Mucosa of rectum (tissue), 2 donors: ENCODE measurements around the gene THOC2.
A peak's percentile ranks its signal among the peaks of the same experiment; 100 is the strongest.
"Not testable (repeated sequence)": the region's sequence is repeated elsewhere in the genome, so short reads cannot be mapped to it uniquely, and the experiment has no call there.

Source experiments
- H3K27ac ChIP-seq, 2 donors: one replicate each; pipeline ENCODE4 v1.7.0; 2013; ENCODE audit warnings: inconsistent platforms in 2 of 2, low read depth in 2 of 2, low read length in 2 of 2
- H3K27me3 ChIP-seq, 2 donors: one replicate each; pipeline ENCODE4 v1.7.0; 2013; ENCODE audit warnings: low read length in 2 of 2; ENCODE audit not compliant: control insufficient read depth in 2 of 2, insufficient read depth in 2 of 2
- H3K36me3 ChIP-seq, 2 donors: one replicate each; pipeline ENCODE4 v1.7.0; 2013; ENCODE audit warnings: low read length in 2 of 2; ENCODE audit not compliant: control insufficient read depth in 2 of 2, insufficient read depth in 2 of 2
- H3K4me1 ChIP-seq, 2 donors: one replicate each; pipeline ENCODE4 v1.7.0; 2013; ENCODE audit warnings: low read length in 2 of 2, mild to moderate bottlenecking in 1 of 2; ENCODE audit not compliant: control insufficient read depth in 2 of 2, insufficient read depth in 2 of 2
- H3K4me3 ChIP-seq, 2 donors: one replicate each; pipeline ENCODE4 v1.7.0; 2013; ENCODE audit warnings: low read length in 2 of 2
- H3K9ac ChIP-seq, 2 donors: one replicate each; pipeline ENCODE4 v1.7.0; 2013; ENCODE audit warnings: low read length in 2 of 2, low read depth in 1 of 2, mild to moderate bottlenecking in 1 of 2
- H3K9me3 ChIP-seq, 2 donors: one replicate each; pipeline ENCODE4 v1.7.0; 2013; ENCODE audit warnings: low read length in 2 of 2; ENCODE audit not compliant: control insufficient read depth in 2 of 2
- donor health status: healthy.
- donor health status: Normal muscosa, but diverticular disease.

Gene THOC2, protein sequence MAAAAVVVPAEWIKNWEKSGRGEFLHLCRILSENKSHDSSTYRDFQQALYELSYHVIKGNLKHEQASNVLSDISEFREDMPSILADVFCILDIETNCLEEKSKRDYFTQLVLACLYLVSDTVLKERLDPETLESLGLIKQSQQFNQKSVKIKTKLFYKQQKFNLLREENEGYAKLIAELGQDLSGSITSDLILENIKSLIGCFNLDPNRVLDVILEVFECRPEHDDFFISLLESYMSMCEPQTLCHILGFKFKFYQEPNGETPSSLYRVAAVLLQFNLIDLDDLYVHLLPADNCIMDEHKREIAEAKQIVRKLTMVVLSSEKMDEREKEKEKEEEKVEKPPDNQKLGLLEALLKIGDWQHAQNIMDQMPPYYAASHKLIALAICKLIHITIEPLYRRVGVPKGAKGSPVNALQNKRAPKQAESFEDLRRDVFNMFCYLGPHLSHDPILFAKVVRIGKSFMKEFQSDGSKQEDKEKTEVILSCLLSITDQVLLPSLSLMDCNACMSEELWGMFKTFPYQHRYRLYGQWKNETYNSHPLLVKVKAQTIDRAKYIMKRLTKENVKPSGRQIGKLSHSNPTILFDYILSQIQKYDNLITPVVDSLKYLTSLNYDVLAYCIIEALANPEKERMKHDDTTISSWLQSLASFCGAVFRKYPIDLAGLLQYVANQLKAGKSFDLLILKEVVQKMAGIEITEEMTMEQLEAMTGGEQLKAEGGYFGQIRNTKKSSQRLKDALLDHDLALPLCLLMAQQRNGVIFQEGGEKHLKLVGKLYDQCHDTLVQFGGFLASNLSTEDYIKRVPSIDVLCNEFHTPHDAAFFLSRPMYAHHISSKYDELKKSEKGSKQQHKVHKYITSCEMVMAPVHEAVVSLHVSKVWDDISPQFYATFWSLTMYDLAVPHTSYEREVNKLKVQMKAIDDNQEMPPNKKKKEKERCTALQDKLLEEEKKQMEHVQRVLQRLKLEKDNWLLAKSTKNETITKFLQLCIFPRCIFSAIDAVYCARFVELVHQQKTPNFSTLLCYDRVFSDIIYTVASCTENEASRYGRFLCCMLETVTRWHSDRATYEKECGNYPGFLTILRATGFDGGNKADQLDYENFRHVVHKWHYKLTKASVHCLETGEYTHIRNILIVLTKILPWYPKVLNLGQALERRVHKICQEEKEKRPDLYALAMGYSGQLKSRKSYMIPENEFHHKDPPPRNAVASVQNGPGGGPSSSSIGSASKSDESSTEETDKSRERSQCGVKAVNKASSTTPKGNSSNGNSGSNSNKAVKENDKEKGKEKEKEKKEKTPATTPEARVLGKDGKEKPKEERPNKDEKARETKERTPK (N-terminal part only)

DNA sequence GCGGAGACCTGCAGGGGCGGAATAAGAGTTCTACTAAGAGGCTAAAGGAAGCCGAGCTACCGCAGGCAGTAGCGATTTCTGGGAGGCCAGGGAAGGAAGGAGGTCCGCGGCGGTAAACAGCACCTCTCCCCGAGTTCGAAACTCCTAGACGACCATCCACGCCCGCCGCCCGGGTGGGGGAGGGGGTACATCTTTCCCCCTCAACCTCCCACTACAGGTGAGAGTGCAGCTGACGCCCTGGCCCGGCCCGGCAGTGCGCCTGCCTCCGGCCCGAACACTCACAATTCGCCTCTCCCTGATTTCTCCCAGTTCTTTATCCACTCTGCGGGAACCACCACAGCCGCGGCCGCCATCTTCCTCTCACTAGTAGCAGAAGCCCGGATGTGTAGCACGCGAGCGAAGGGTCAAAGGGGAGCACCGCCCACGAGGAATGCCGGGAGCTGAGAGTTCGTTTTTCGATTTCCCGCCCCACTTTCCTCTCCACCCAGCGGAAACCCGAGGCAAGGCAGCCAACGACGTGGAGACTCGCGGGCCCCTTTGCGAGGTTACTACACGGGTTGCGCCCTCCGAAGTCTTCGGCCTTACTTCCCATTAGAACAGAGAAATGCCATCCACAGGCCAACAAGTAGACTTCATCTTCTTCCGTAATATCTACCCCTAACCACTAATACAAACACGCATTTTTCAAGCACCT, at the start of gene THOC2:
Gene THOC2 (minus strand): TSS at position 383 of the 694 bp plus-strand sequence. CDS start 30 bp downstream, at position 353.
- no peaks in the 10 kb centered on the region for H3K36me3 ChIP-seq
- H3K27me3 ChIP-seq = no peaks in the 10 kb centered on the region
- no peaks in the 10 kb centered on the region for H3K9me3 ChIP-seq
- H3K4me1 ChIP-seq = peaks cover 0 to 8% of the 10 kb centered on the region in 2 donors
- H3K9ac ChIP-seq = peak within 1 kb of the TSS; percentile 74 to 76
- H3K27ac ChIP-seq = peak within 1 kb of the TSS; percentile 76 to 78
- peak within 1 kb of the TSS; percentile 80 to 89 for H3K4me3 ChIP-seq

DNA sequence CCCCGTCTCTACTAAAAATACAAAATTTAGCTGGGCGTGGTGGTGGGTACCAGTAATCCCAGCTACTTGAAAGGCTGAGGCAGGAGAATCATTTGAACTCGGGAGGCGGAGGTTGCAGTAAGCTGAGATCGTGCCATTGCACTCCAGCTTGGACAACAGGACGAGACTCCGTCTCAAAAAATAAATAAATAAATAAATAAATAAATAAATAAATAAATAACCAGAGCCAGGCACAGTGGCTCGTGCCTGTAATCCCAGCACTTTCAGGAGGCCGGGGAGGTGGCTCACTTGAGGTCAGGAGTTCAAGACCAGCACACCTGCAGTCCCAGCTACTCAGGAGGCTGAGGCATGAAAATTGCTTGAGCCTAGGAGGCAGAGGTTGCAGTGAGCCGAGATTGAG, 48.9 kb upstream of the THOC2 start:
- H3K4me1 ChIP-seq, H3K4me3 ChIP-seq, H3K27ac ChIP-seq, H3K27me3 ChIP-seq, H3K36me3 ChIP-seq, H3K9me3 ChIP-seq, H3K9ac ChIP-seq: not testable (repeated sequence)

DNA sequence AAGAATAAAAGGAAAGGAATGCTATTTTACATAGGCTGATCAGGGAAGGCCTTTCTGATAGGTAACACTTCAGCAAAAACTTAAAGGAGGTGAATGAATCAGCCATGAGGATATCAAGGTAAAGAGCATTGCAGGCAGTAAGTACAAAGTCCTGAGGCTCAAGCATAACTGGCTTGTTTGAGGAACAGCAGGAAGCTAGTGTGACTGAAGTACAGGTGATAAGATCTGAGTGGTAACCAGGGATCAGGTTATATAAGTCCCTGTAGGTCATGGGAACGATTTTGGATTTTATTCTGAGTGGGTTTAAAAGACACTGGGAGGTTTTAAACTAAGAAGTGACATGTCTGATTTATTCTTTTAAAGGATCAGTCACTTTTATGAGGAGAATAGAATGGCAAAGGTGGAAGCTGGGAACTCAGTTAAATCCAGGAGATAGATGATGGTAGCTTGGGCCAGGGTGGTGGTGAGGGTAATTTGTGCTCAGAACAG, 47.1 kb upstream of the THOC2 start:
- H3K4me1 ChIP-seq = peaks cover 2 to 9% of the 10 kb centered on the region in 2 donors
- peak overlapping the region; percentile 78 to 82 for H3K27ac ChIP-seq
- no peaks in the 10 kb centered on the region for H3K9me3 ChIP-seq
- peak overlapping the region in 1 of 2 donors; percentile 28 for H3K9ac ChIP-seq
- no peak overlapping the region for H3K4me3 ChIP-seq
- H3K27me3 ChIP-seq = no peaks in the 10 kb centered on the region
- no peaks in the 10 kb centered on the region for H3K36me3 ChIP-seq

DNA sequence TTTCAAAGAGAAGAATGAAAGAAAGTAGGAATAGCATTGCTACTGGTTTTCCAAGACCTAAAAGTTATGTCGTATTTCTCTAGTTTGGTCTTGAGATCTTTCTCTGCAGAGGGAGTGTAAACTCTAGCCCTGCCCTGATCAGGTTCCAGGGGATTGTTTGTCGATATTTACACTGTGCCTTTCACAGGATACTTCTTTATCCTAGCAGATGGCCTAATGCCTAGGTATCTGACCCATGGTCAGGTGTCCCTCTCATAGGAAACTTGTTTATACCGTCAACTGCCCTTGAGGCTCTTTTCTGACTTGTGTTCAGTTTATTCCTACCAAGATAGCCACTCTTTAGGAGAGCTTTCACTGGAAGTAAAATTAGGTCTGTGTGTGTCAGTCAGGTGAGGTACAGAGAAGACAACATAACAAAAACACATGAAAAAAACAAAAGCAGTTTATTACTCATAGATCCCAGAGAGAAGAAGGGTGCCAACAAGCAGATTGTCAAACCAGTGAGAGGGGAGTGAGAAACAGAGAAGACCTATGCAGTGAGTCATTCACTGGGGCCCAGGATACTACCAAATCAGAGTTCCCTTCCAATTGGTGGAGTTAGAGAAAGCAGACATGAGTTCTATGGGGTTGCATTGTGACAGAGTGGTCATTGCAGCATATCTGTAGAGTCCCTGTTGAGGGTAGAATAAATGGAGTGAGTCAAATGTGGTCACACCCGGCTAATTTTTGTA, 40.6 kb upstream of the THOC2 start:
- H3K9ac ChIP-seq = no peak overlapping the region
- no peaks in the 10 kb centered on the region for H3K27me3 ChIP-seq
- no peaks in the 10 kb centered on the region for H3K4me1 ChIP-seq
- H3K9me3 ChIP-seq = no peaks in the 10 kb centered on the region
- no peaks in the 10 kb centered on the region for H3K36me3 ChIP-seq
- no peak overlapping the region for H3K27ac ChIP-seq
- no peak overlapping the region for H3K4me3 ChIP-seq

DNA sequence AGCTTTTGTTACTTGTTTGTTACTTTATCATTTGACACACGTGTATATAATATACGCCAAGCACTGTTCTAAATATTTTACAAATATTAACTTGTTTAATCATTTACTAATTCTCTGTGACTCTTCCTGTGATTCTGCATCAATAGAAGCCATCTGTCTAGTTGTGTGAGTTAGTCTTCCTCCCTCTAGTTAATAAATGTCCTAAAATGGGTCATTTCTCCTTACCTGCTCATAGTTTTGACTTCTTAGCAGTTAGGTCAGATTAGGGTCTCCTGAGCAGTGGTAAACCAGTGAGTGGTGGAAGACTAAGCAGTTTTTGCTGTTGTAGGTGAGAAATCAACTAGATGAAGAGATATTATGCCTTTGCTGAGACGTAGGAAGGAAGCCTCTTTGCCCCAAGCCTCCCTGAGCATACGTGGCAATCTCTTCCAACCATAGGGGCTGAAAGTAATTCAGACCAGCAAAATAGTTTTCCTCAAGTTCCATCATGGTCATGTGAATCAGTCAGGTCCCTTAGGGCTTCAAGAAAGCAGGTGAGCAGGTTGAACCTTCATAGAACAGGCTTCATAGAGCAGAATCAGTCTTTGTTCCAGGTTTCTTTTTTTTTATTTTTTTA, 38.7 kb upstream of the THOC2 start:
- Histone ChIP-seq H3K27ac (no peak overlapping the region), H3K36me3 (no peaks in the 10 kb centered on the region), H3K9me3 (no peaks in the 10 kb centered on the region), H3K27me3 (no peaks in the 10 kb centered on the region), H3K9ac (no peak overlapping the region), H3K4me1 (no peaks in the 10 kb centered on the region), H3K4me3 (no peak overlapping the region)

DNA sequence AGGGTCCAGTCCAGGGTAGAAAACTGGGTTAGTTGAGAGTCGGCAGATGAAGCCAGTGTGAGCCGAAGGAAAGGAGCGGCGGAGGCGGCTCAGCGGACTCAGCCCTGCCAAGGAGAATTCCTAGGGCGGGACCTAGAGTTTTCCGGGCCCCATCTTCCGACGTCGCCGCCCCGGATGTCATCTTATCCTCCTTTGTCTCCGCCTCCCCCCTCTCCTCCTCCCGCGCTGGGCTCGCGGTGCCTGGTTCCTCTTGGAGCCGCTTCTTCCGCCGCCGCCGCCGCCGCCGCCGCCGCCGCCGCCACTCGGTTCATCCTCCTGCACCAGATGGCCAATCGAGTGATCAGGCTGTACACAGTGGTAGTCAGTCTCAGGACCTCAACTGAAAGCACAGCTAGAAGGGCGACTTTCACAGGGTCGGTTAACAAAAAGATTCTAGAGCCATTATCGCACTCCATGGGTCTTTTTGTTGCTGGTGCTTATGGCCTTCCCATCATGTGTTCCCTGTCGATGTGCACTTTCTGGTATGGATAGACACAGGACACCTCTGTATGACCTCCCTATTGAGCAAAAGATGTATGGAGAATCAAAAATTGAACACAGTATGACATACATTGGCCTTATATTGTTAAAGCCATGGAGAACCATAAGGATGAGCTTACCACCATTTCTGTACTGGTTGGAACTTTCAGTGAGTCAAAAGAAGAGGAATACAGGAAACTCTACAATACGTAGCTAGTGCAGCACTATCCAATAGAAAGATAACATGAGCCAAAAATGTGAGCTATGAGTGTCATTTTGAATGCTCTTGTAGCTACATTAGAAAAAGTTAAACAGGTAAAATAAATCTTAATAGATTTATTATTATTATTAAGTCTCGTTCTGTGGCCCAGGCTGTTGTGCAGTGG, 32.4 kb upstream of the THOC2 start:
- Histone ChIP-seq H3K4me1 (no peaks in the 10 kb centered on the region), H3K9ac (peak overlapping the region; percentile 32 to 44)

DNA sequence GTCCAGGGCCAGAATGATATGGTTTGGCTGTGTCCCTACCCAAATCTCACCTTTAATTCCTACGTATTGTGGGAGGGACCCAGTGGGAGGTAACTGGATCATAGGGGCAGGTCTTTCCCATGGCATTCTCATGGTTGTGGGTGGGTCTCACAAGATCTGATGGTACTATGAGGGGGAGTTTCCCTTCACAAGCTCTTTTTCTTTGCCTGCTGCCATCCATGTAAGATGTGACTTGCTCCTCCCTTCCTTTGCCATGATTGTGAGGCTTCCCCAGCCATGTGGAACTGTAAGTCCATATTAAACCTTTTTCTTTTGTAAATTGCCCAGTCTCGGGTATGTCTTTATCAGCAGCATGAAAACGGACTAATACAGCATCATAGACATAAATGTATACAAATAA, 27.0 kb upstream of the THOC2 start:
- H3K27ac ChIP-seq, H3K9me3 ChIP-seq, H3K4me3 ChIP-seq, H3K27me3 ChIP-seq, H3K4me1 ChIP-seq, H3K9ac ChIP-seq, H3K36me3 ChIP-seq: not testable (repeated sequence)

More for the DNA sequence above, 32.4 kb upstream of the THOC2 start:
- peak overlapping the region; percentile 42 to 73 for H3K4me3 ChIP-seq
- H3K36me3 ChIP-seq = no peaks in the 10 kb centered on the region
- no peaks in the 10 kb centered on the region for H3K9me3 ChIP-seq
- H3K27ac ChIP-seq = peak overlapping the region; percentile 48 to 56
- H3K27me3 ChIP-seq = no peaks in the 10 kb centered on the region

DNA sequence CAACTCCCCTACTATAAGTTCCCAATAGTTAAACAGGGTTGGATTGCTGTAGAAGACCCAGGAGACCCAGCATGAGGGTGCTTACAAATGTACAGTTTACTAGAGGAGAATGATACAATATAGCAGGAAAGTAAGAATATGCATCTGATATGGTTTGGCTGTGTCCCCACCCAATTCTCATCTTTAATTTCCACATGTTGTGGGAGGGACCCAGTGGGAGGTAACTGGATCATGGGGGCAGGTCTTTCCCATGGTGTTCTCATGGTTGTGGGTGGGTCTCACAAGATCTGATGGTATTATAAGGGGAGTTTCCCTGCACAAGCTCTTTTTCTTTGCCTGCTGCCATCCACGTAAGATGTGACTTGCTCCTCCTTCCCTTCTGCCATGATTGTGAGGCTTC, 24.9 kb upstream of the THOC2 start:
- not testable (repeated sequence) for H3K4me3 ChIP-seq, H3K9me3 ChIP-seq, H3K36me3 ChIP-seq, H3K9ac ChIP-seq, H3K4me1 ChIP-seq, H3K27me3 ChIP-seq, H3K27ac ChIP-seq
